ENCODE results near the gene LSM7.

DNA sequence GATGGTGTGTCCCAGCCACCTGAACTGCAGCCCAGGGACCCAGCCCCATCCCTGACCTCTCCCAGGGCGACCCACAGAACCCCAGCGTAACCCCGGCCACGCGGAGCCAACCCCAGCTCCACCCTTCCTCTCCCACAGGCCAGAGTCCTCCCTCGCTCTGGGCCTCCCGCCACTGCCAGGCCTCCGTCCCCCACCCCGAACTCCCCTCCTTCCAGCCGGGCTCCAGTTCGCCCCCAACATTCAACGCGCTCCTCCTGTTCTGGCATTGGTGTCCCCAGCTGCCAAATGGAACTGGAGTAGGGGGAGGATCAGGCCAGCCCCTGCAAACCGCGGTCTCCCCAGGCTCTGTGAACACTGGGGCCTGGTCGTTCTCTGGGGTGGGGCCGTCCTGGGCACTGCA, 27.9 kb downstream of the LSM7 start:
- TF ChIP-seq, protein P1, sequence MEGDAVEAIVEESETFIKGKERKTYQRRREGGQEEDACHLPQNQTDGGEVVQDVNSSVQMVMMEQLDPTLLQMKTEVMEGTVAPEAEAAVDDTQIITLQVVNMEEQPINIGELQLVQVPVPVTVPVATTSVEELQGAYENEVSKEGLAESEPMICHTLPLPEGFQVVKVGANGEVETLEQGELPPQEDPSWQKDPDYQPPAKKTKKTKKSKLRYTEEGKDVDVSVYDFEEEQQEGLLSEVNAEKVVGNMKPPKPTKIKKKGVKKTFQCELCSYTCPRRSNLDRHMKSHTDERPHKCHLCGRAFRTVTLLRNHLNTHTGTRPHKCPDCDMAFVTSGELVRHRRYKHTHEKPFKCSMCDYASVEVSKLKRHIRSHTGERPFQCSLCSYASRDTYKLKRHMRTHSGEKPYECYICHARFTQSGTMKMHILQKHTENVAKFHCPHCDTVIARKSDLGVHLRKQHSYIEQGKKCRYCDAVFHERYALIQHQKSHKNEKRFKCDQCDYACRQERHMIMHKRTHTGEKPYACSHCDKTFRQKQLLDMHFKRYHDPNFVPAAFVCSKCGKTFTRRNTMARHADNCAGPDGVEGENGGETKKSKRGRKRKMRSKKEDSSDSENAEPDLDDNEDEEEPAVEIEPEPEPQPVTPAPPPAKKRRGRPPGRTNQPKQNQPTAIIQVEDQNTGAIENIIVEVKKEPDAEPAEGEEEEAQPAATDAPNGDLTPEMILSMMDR (IDR thresholded peaks at IDR 0.05) = no peak
- TF ChIP-seq POLR2A (IDR thresholded peaks at IDR 0.05) = no peak
- no peak for TF ChIP-seq POLR2AphosphoS5 (IDR thresholded peaks at IDR 0.05; ENCODE audit: insufficient read depth in 1 of 2, low read depth in 1 of 2)
